ENCODE measurements around the gene NSF. TPM values are rescaled to one million over a fixed set of nuclear protein-coding genes. Genes with fewer than 3 reads are reported as not detected.

NSF gene
- total RNA-seq, 4 donors from 2014 or later, result 21.0 to 33.7 (median 28.0) TPM

DNA sequence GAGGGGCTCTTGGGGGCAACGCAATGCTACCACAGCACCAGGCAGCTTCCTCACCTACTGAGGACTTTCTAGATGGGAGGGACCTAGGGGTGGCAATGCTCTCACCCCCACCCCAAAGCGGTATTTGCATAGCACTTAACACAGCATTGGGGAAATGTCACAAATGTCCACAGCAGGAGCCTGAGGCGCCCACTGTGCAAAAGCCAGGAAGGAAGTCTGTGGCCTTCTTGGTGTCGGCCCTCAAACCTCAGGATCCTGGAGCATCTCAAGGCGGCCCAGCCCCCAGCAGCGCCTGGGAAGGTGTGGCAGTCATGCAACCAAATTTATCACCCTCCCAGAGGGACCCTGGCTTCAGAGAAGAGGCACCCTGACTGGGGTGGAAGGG, 182.7 kb downstream of the NSF start:
- TF ChIP-seq POLR2A (IDR thresholded peaks at IDR 0.05), result no peak
- H3K4me3 ChIP-seq (ENCODE audit: low read depth, poor library complexity, severe bottlenecking), result no peak overlapping the region
- intact Hi-C loops (cut with DNase I; ENCODE audit: low total_unique reads), result no loop called here
- DNase-seq (ENCODE audit: low spot score in 2 of 2), result peak in 1 of 2 donors; percentile 72
- 62 to 100% methylated on average over 1 to 4 of the region's 6 CpGs for WGBS, 2 donors

DNA sequence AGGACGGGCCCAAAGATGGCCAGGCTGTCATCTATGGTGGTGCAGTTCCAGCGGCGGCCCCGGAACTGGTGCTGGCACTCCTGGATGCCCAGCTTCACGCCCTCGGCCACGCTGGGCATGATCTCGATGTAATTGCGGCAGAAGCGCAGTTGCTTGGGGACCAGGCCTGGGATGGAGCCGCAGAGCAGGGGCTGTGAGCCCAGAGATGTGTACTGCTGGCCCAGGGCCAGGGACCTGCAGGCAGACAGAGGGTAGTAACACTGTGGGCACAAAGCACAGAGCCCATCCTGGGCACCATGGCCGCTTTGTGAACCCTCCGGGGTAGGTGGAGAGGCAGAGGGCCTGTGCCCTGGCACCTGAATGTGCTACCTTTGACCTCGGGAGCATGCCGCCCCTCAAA, 183.2 kb downstream of the NSF start:
- peak in 1 of 2 donors; percentile 84 for DNase-seq (ENCODE audit: low spot score in 2 of 2)
- intact Hi-C loops (cut with DNase I; ENCODE audit: low total_unique reads), result no loop called here
- TF ChIP-seq, protein P1, sequence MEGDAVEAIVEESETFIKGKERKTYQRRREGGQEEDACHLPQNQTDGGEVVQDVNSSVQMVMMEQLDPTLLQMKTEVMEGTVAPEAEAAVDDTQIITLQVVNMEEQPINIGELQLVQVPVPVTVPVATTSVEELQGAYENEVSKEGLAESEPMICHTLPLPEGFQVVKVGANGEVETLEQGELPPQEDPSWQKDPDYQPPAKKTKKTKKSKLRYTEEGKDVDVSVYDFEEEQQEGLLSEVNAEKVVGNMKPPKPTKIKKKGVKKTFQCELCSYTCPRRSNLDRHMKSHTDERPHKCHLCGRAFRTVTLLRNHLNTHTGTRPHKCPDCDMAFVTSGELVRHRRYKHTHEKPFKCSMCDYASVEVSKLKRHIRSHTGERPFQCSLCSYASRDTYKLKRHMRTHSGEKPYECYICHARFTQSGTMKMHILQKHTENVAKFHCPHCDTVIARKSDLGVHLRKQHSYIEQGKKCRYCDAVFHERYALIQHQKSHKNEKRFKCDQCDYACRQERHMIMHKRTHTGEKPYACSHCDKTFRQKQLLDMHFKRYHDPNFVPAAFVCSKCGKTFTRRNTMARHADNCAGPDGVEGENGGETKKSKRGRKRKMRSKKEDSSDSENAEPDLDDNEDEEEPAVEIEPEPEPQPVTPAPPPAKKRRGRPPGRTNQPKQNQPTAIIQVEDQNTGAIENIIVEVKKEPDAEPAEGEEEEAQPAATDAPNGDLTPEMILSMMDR (IDR thresholded peaks at IDR 0.05), result no peak
- no peak for TF ChIP-seq POLR2A (IDR thresholded peaks at IDR 0.05)
- H3K4me3 ChIP-seq (ENCODE audit: low read depth, poor library complexity, severe bottlenecking), result no peak overlapping the region
- 89 to 90% methylated on average over 12 to 13 of the region's 15 CpGs for WGBS, 2 donors

DNA sequence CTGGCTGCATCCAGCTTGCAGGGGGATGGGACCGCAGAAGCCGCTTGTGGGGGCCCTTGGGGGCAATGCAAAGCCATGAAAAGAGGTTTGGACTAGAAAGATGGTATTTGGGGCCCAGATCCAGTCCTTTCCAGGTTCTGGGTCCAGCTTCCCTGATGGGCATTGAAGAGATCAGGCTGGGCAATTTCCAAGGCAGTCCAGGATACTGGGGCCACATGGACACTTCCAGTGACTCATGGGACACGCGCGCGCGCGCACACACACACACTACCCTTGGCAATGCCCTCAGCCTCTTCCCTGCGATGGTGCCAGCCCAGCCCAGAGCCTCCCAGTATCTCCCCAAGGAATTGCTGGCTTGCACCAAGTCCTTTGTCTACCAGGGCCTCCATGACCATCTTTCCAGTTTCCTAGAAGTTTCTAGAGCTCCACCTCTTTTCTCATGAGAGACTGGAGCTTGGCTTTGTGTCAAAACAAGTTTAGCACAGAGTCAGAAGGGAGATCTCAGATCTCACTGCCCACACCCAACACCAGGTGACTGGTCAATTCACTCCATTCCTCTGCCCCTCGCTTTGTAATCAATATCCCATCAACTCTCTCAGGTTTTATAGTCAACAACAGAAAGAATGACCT, 183.8 kb downstream of the NSF start:
- DNase-seq (ENCODE audit: low spot score in 2 of 2), result peak in 1 of 2 donors; percentile 77

DNA sequence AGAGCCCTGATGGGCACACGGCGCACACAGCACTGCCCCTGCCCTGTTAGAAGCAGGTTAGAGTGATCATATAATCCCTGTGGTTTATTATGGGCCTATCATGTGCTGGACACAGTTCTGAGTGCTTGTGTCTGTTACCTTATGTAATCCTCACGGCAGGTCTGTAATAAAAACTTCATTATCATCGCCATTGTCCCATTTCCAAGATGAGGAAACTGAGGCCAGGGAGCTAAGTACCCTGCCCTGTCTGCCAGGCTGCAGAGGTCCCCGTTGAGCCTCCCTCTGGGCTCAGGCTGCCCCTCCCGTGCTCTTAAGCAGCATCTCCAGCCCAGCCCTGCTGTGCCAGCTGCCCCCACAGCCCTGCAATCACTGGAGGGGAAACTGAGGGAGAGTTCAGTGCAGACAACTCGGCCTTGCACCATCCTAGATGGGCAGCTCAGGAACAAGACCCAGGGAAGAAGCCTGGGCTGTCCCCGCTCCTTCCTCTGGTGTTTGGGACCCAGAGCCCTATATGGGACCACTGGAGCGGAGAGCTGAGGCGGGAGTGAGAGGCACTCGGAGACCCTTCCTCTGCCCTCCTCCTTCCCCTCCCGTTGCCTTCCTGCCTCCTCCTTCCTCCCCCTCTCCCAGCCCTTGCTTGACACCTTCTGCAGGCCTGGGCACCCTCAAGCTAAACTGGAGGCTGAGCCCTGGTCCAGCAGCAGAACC, 186.0 kb downstream of the NSF start:
- intact Hi-C loops (cut with DNase I; ENCODE audit: low total_unique reads), result no loop called here
- TF ChIP-seq POLR2A (IDR thresholded peaks at IDR 0.05), result no peak
- TF ChIP-seq, protein P1 (IDR thresholded peaks at IDR 0.05), result no peak
- H3K4me3 ChIP-seq (ENCODE audit: low read depth, poor library complexity, severe bottlenecking), result no peak overlapping the region
- DNase-seq (ENCODE audit: low spot score in 2 of 2), result no peak
- WGBS, 2 donors, result 82 to 89% methylated on average over 12 of the region's 12 CpGs

More for the DNA sequence above, 183.8 kb downstream of the NSF start:
- no peak for TF ChIP-seq POLR2A (IDR thresholded peaks at IDR 0.05)
- TF ChIP-seq, protein P1 (IDR thresholded peaks at IDR 0.05), result no peak
- no peak overlapping the region for H3K4me3 ChIP-seq (ENCODE audit: low read depth, poor library complexity, severe bottlenecking)
- 52 to 78% methylated on average over 10 of the region's 10 CpGs for WGBS, 2 donors
- intact Hi-C loops (cut with DNase I; ENCODE audit: low total_unique reads), result no loop called here

DNA sequence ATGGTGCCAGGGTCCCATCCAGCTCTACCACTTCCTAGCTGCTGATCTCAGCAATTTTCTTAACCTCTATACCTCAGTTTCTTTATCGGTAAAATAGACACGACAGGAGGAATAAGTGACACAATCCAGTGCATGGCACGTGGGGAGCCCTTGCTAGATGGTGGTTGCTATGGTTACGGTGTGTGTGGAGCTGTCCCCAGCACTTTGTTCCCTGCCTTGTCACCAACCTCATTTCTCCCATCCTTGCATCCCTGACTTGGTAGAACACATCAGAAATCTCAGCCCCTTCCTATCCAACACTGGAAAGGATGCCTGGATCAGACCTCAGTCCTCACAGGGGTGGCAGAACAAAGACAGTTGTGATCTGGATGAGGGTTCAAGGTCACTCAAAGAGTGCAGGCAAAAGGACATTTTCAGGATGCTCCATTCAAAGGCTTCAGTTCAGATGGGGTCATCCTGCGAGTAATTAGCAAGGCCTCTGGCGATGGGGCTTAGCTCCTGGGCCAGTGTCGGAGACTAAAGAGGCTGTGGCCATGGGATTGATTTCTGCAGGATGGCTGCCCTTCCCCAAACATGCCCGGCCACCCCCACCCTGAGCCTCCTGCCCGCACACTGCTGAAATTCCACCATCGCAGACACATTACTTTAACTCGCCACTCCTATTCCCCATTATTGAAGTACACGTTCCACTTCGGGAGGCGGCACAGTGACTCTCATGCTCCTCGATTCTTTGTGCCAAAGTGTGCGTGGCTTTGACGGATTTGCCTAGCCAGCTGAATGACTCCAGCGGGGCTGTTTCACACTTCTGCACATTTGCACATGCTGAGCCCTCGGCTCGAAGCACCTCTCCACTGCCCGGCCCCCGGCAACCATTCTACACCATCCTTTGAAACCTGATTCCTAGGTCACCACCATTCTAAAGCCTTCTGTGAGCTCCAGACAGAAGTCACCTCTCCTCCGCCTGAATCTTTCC, 187.8 kb downstream of the NSF start:
- no peak overlapping the region for H3K4me3 ChIP-seq (ENCODE audit: low read depth, poor library complexity, severe bottlenecking)
- no peak for DNase-seq (ENCODE audit: low spot score in 2 of 2)
- TF ChIP-seq, protein P1 (IDR thresholded peaks at IDR 0.05), result no peak
- no peak for TF ChIP-seq POLR2A (IDR thresholded peaks at IDR 0.05)
- WGBS, 2 donors, result 66 to 67% methylated on average over 23 of the region's 23 CpGs
- intact Hi-C loops (cut with DNase I; ENCODE audit: low total_unique reads), result no loop called here

DNA sequence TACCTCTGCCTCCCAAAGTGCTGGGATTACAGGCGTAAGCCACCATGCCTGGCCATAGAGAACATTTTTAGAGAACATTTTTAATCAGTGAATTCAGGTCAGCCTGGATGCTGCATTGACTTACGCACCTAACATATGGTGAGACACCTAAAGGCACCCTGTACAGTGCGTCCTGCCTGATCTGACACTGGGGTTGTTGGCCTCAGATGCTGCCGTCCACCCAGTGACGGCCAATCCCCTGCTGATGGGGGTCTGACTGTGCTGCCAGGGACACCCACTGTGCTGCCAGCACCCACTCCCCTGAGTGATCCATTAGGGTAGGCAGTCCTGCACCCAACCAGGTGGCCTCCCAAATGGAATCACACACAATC, 189.5 kb downstream of the NSF start:
- TF ChIP-seq, protein P1 (IDR thresholded peaks at IDR 0.05), result no peak
- TF ChIP-seq POLR2A (IDR thresholded peaks at IDR 0.05), result no peak
- WGBS, 2 donors, result 87 to 94% methylated on average over 4 to 5 of the region's 5 CpGs
- no peak for DNase-seq (ENCODE audit: low spot score in 2 of 2)
- no peak overlapping the region for H3K4me3 ChIP-seq (ENCODE audit: low read depth, poor library complexity, severe bottlenecking)
- intact Hi-C loops (cut with DNase I; ENCODE audit: low total_unique reads), result no loop called here
